Measurements from ENCODE around the gene TMC8.
A peak's percentile ranks its signal among the peaks of the same experiment; 100 is the strongest.
"Not testable (repeated sequence)": the region's sequence is repeated elsewhere in the genome, so short reads cannot be mapped to it uniquely, and the experiment has no call there.

Gene TMC8

DNA sequence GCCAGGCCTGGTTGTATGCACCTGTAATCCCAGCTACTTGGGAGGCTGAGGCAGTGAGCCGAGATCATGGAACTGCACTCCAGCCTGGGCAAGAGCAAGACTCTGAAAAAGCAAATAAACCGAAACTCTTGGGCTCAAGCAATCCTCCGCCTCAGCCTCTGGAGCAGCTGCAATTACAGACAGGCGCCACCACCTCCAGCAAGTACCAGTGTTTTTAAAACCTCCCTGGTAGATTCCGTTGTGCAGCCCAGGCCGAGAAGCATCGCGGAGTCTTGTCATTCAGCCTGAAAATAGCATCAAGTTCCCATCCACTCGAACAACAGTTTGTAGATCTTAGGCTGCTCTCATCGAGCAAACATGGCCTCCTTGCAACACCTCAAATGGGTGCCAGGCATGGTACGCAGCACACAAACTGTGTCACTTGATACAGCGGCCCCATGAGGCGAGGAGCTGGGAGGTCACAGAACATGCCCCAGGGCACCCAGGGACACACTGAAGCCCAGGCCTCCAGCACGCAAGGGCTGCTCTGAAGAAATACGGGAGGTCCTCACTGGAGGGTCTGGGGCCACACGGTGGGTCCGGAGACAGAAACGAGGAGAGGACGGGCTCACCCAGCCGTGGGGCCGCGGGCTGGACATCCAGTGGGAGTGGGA is 20.1 kb upstream of the TMC8 start:
- DNase-seq (ENCODE audit: low spot score) = peak; percentile 50

- no peak for DNase-seq (ENCODE audit: low spot score)
Observed at GRCh38 chr17:78111016-78111726, 19.4 kb upstream of the TMC8 start.

GRCh38 chr17:78111727-78112517 is 18.6 kb upstream of the TMC8 start:
- DNase-seq (ENCODE audit: low spot score) = no peak

DNA sequence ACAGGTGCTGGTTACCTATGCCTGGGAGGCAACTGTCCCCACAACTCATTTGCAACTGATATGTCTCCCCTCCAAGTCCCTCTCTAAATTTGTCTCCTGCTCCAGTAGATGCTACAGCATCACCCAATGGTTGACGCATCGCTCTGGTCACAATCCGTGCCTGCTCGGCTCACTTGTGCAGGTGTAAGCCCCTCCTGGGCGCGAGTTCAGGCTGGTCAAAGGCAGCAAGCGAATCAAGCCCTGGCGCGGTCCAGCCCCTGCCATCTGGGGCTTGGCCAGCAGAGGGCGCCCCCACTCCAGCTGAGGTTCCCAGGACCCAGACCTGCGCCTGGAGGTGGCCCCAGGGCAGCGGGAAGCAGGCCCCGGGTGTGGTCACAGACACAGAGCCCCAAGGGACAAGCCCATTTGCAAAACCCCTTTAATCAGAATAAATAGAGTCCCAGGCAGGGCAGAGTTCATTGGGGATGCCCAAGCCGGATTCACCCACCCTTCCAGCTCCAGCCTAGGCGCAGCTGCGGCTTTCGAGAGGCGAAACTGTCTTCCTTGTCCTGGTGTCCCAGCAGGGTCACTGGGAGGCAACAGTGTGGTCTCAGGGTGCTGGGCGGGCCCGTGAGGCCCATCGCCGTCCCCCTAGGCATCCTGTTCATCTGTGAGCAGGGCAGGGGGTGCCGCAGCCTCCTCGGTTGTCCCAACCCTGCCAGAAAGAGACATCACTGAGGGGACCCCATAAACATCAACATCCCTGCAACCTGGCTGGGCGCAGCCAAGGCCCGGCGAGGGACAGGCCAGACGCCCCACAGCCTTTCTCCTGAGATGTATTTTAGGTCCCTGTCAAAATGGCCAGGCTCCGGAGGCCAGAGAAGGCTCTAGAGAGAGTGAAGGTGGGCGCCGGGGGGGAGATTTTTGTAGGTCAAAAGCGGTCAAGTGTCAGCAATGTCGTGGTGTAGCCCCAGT is 17.8 kb upstream of the TMC8 start:
- DNase-seq (ENCODE audit: low spot score) = peak; percentile 96

GRCh38 chr17:78113804-78114785 is 16.5 kb upstream of the TMC8 start:
- no peak for DNase-seq (ENCODE audit: low spot score)

DNA sequence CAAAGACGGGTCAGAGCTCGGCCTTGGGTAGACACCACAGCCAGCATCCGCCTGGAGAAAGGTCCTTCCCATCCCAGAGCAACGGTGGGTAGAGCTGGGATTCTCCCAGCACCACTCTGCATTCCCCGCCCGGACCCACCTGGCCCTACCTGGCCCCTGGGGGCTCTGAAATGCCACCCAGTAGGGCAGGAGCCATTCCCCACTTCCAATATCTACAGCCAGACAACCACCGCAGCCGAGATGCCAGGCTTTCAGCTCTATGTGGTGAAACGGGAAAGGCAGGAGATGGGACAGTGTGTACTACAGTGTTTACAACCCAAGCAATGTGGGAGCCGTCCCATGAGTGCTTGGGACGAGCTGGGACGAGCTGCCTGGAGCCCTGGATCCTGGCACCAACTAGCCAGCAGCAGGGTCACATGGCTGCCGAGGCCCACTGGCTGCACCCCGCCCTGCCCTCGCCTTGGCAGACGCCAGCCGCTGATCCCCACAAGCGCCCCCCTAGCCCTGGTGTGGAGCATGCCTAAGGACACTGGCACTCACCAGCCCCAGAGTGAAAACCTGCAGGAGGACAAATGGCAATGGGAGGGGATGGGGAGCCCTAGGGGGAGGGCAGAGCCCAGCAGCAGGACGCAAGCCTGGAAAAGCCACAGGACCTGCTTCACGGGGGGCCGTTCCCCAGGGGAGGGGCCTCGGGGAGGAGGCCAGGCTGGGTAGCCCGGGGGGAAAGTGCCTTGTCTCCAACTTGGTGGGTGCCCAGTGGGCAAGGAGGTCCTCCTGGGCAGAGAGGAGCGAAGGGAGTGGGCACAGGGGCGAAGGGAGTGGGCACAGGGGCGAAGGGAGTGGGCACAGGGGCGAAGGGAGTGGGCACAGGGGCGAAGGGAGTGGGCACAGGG is 15.5 kb upstream of the TMC8 start:
- DNase-seq (ENCODE audit: low spot score) = no peak

- DNase-seq (ENCODE audit: low spot score) = not testable (repeated sequence)
Observed at GRCh38 chr17:78115803-78116202, 14.8 kb upstream of the TMC8 start.

DNA sequence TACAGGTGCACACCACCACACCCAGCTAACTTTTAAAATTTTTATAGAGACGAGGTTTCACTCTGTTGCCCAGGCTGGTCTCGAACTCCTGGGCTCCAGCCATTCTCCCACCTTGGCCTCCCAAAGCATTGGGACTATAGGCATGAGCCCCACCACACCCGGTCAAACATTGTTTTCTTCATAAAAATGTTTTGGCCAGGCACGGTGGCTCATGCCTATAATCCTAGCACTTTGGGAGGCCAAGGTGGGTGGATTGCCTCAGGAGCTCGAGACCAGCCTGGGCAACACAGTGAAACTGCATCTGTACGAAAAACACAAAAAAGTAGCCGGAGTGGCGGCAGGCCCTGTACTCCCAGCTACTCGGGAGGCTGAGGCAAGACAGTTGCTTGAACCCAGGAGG is 14.2 kb upstream of the TMC8 start:
- DNase-seq (ENCODE audit: low spot score) = no peak

DNA sequence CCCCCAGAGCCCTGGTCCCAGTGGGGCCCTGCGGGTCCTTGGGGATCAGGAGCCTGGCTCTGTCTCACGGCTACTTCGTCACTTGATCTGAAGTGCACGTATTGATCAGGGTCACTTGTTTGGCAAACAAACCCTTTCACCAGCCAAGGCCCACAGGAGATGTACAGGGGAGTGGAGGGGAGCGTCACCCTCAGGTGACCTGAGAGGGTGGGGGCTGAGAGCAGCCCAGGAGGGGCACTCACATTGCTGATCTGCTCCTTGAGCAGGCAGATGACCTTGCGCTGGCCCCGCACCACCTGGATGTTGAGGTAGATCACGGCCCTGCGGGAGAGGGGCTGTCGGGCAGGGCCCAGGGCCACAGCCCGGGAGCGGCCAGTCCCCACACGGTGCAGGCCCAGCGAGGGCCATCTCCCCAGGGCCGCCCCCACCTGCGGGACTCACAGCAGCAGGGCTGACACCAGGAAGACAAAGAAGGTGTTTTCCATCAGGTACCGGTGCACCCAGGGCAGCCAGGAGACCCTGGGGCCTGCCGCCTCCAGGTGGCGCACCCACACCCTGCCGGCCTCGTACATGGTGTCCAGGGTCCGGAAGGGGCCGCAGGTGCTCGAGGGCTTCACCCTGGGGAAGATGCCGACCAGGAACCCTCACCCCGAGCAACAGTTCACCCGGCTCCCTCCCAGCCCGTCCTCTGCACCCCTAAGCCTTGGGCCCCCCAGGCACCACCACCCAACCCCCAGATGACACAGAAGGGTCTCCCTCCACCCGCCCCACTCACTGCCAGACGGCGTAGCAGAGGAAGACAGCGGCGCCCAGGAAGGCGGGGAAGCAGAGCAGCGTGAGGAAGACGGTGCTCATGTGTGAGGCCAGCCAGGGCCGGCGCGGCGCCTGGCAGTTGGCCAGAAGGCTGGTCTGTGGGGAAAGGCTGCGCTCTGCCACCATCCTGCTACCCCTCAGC is 13.3 kb upstream of the TMC8 start:
- peak; percentile 74 for DNase-seq (ENCODE audit: low spot score)

GRCh38 chr17:78118801-78119241 is 11.8 kb upstream of the TMC8 start:
- DNase-seq (ENCODE audit: low spot score) = no peak

- no peak for DNase-seq (ENCODE audit: low spot score)
Observed at GRCh38 chr17:78120537-78120936, 10.0 kb upstream of the TMC8 start.

GRCh38 chr17:78120971-78121800 is 9.4 kb upstream of the TMC8 start:
- DNase-seq (ENCODE audit: low spot score) = no peak

DNA sequence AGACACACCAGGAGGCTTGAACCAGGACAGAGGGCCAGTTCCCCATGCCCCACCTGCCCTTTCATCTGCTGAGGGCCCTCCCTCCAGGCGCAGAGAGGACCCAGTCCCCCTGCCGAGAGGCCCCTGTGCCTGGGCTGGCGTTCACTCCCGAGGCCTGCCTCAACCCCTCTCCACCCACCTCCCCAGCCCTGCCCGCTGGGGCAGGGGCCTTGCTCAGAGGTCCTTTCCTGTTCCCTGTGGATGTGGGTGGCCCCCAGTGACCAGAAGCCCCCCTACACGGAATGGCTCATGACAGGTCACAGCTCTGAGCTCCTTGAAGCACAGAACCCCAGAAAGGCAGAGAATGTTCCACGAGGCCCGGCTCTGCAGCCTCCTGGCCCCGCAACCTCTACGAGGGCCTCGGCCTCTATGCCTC is 8.8 kb upstream of the TMC8 start:
- DNase-seq (ENCODE audit: low spot score) = no peak

- no peak for DNase-seq (ENCODE audit: low spot score)
Observed at GRCh38 chr17:78122216-78122930, 8.2 kb upstream of the TMC8 start.

GRCh38 chr17:78122931-78123249 is 7.7 kb upstream of the TMC8 start:
- DNase-seq (ENCODE audit: low spot score) = no peak

GRCh38 chr17:78123258-78123929 is 7.2 kb upstream of the TMC8 start:
- DNase-seq (ENCODE audit: low spot score) = no peak

All from ecto neural progenitor cell (in vitro differentiated cells).